GM12872 (cell line): Measurements from ENCODE around the gene MXD1.

Source experiments
- CTCF ChIP-seq: IDR thresholded peaks from 3 replicates; pipeline ENCODE4 v1.5.1; 2011; ENCODE audit warnings: low read depth, mild to moderate bottlenecking, low read length, moderate library complexity; ENCODE audit not compliant: insufficient read depth

MXD1 gene

GRCh38 chr2:69936906-69937305, 22.0 kb downstream of the MXD1 start:
- TF ChIP-seq CTCF, result no peak

DNA sequence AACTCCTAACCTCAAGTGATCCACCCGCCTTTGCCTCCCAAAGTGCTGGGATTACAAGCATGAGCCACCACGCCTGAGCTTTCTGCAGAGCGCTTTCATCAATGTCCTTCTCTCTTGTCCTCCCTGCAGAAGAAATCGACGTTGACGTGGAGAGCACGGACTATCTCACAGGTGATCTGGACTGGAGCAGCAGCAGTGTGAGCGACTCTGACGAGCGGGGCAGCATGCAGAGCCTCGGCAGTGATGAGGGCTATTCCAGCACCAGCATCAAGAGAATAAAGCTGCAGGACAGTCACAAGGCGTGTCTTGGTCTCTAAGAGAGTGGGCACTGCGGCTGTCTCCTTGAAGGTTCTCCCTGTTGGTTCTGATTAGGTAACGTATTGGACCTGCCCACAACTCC, 23.1 kb downstream of the MXD1 start:
- TF ChIP-seq CTCF, result no peak

DNA sequence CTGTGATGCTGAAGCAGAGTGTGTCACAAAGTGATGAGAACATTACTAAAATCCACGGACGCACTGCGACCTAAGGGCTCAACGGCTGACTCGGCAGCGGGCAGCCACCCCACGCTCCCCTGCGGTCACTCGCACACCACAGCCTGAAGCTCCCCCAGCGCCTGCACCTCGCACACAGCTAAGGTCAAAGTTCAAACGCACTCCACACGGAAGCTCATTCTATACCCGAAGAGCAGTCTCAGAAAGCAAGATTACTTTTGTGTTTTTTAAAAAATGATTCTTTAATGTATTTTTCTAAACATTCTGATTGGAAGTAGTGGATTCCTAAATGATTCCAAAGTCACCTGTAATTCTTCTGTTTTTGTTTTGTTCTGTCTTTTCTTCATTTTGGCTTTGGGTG, 24.8 kb downstream of the MXD1 start:
- TF ChIP-seq CTCF, result no peak

DNA sequence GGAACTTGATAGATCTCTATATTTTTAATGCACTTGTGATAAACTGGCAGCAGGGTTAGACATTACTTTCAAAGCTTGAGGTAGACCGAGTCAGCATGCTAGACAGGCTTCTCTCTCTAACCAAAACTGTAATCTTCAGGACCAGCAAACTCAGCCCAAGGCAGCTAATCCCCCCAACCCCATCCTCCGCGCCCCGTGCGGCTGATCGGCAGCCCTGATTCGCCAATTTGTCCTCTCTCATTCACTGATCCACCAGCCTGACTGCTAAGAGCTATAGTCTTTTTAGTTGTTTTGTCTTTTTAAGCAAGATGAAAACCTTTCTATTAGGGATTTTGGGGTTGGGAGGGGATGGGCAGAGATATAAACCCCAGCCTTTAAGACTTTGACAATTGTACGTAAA, 25.8 kb downstream of the MXD1 start:
- TF ChIP-seq CTCF, result no peak

DNA sequence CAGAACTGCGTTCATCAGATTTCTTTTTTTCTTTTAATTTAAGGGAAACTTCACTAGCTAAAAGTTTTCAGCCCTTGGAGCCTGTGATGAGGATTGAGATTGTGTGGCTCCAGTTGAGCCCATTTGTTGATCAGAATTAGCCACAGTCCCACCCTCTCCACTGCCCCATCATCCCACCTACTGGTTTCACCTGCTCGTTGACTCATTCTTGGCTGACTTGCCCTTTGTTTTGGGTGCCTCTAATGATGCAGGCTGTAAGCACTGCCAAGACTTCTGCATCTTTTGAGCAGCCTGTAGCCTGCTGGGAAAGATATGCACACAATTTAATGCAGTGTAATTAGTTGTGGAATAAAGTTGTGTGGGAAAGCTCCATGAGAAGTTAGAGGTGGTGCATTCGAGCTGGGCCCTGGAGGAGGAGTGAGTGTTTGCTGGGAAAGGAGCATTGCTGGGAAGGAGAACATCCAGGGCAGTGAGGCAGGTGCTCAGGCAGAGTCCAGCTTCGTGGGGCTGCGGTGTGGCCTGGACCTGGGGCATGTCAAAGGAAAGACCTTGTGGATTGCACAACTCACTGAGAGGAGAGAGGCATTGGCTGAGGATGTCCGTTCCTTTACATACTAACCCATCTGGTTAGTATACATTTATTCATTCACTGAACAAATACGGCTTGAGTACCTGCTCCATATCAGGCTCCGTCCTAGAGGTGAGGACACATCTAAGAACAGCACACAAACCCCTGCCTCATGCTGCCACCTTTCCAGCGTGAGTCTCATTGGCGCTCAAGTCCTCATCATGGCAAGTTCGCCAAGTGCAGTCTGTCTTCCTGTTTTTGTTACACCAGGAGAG, 28.3 kb downstream of the MXD1 start:
- TF ChIP-seq CTCF, result no peak

DNA sequence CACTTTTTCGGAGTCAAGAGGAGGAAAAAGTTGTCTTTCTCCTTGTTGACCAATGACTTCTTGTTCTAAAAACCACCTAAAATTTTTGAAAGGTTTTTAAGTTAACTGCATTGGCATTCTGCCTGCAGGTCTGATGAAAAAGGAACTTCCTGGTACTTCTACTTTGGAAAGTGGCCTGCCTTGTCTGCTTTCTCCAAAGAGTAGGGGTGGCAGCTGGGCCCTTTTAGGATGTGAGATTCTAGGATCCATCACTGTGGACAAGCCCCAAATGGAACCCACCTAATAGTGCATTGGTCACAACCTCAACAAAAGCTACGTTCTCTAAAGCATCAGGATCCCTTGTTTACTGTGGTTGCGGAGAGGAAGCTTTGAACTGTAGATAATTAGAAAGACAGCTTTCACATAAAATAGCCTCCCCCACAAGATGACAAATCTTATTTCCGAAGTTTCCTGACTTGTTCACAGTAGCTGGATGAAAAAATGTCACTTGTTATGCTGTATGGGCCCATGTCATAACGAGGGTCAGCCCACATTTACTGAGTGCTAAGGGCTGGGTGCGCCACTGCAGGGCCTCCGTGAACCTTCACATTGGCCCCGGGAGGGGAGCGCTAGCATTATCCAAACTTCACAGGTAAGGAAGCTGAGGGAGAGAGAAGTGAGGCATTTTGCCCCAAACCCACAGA, 29.1 kb downstream of the MXD1 start:
- no peak for TF ChIP-seq CTCF

- TF ChIP-seq CTCF, result no peak
Measured at GRCh38 chr2:69944756-69945155, 29.8 kb downstream of the MXD1 start.
